Fibroblast of peridontal ligament (primary cell): Measurements from ENCODE around the gene EHBP1.

Experiments used
- DNase-seq: peaks from one replicate; pipeline ENCODE4 v3.0.0-alpha.2; 2010; ENCODE audit errors: extremely low read depth

EHBP1 gene

GRCh38 chr2:62817995-62818713 is 112.6 kb downstream of the EHBP1 start:
- DNase-seq: no peak

- no peak for DNase-seq
Measured at GRCh38 chr2:62822549-62822948, 117.0 kb downstream of the EHBP1 start.

- DNase-seq: no peak
Measured at GRCh38 chr2:62824388-62824787, 118.9 kb downstream of the EHBP1 start.

GRCh38 chr2:62826141-62826540 is 120.6 kb downstream of the EHBP1 start:
- peak; percentile 46 for DNase-seq

GRCh38 chr2:62826953-62827675 is 121.6 kb downstream of the EHBP1 start:
- DNase-seq: no peak

- DNase-seq: no peak
Measured at GRCh38 chr2:62831729-62832128, 126.2 kb downstream of the EHBP1 start.

- peak; percentile 12 for DNase-seq
Measured at GRCh38 chr2:62844311-62845090, 139.0 kb downstream of the EHBP1 start.

- no peak for DNase-seq
Measured at GRCh38 chr2:62845256-62845655, 139.7 kb downstream of the EHBP1 start.

- DNase-seq: no peak
Measured at GRCh38 chr2:62852254-62852653, 146.7 kb downstream of the EHBP1 start.

- DNase-seq: no peak
Measured at GRCh38 chr2:62854600-62855514, 149.3 kb downstream of the EHBP1 start.

- DNase-seq: no peak
Measured at GRCh38 chr2:62856228-62857040, 150.9 kb downstream of the EHBP1 start.

- no peak for DNase-seq
Measured at GRCh38 chr2:62857139-62857931, 151.8 kb downstream of the EHBP1 start.

- no peak for DNase-seq
Measured at GRCh38 chr2:62858231-62858832, 152.8 kb downstream of the EHBP1 start.

GRCh38 chr2:62868947-62869346 is 163.4 kb downstream of the EHBP1 start:
- DNase-seq: no peak

GRCh38 chr2:62870966-62871365 is 165.5 kb downstream of the EHBP1 start:
- no peak for DNase-seq

GRCh38 chr2:62871506-62871905 is 166.0 kb downstream of the EHBP1 start:
- no peak for DNase-seq

GRCh38 chr2:62873603-62874002 is 168.1 kb downstream of the EHBP1 start:
- DNase-seq: no peak

GRCh38 chr2:62874881-62875383 is 169.4 kb downstream of the EHBP1 start:
- no peak for DNase-seq

GRCh38 chr2:62881162-62881795 is 175.8 kb downstream of the EHBP1 start:
- no peak for DNase-seq
